Stimulated activated CD8-positive, alpha-beta memory T cell treated with anti-CD3 and anti-CD28 coated beads, Interleukin-4, amount 100 ng/mL, for 1 hour (primary cell): Measurements from ENCODE around the gene ZNF146.
"Not testable (repeated sequence)": the region's sequence is repeated elsewhere in the genome, so short reads cannot be mapped to it uniquely, and the experiment has no call there.

Experiments used
- DNase-seq, 2 donors: peaks; one replicate each; pipeline ENCODE4 v3.0.0-alpha.2; 2020; ENCODE audit warnings: low read depth in 2 of 2, low spot score in 1 of 2

The ZNF146 gene

GRCh38 chr19:36214386-36215275 is at the start of gene ZNF146, which contains the start of gene ZNF565:
Gene ZNF146 (plus strand): TSS chr19:36215106. CDS start chr19:36236441, 21,335 bp downstream.
Gene ZNF565 (minus strand): TSS chr19:36214665. CDS start chr19:36201985, 12,680 bp downstream.
- DNase-seq = peak; percentile 82 to 88

GRCh38 chr19:36169084-36169760 is 45.7 kb upstream of the ZNF146 start:
- no peak for DNase-seq

- no peak for DNase-seq
These were observed 42.1 kb upstream of the ZNF146 start for GRCh38 chr19:36172852-36173251.

- not testable (repeated sequence) for DNase-seq
These were observed 41.1 kb upstream of the ZNF146 start for GRCh38 chr19:36173846-36174245.

GRCh38 chr19:36179077-36179476 is 35.8 kb upstream of the ZNF146 start:
- not testable (repeated sequence) for DNase-seq

- no peak for DNase-seq
These were observed 32.2 kb upstream of the ZNF146 start for GRCh38 chr19:36182612-36183244.

- DNase-seq = no peak
These were observed 31.7 kb upstream of the ZNF146 start for GRCh38 chr19:36183245-36183628.

GRCh38 chr19:36186722-36187121 is 28.2 kb upstream of the ZNF146 start:
- DNase-seq = not testable (repeated sequence)

- no peak for DNase-seq
These were observed 18.7 kb upstream of the ZNF146 start for GRCh38 chr19:36196249-36196648.

- no peak for DNase-seq
These were observed 16.8 kb upstream of the ZNF146 start for GRCh38 chr19:36198119-36198518.

GRCh38 chr19:36201684-36202083 is 13.2 kb upstream of the ZNF146 start:
- DNase-seq = no peak

GRCh38 chr19:36203293-36203692 is 11.6 kb upstream of the ZNF146 start:
- no peak for DNase-seq

GRCh38 chr19:36207605-36208252 is 7.2 kb upstream of the ZNF146 start:
- DNase-seq = no peak

- DNase-seq = no peak
These were observed 5.5 kb upstream of the ZNF146 start for GRCh38 chr19:36209372-36209771.

GRCh38 chr19:36210497-36210896 is 4.4 kb upstream of the ZNF146 start:
- DNase-seq = no peak

GRCh38 chr19:36212895-36213294 is 2.0 kb upstream of the ZNF146 start:
- no peak for DNase-seq

- DNase-seq = no peak
These were observed 594 bp downstream of the ZNF146 start for GRCh38 chr19:36215276-36216123.

GRCh38 chr19:36221474-36221873 is 6.6 kb downstream of the ZNF146 start:
- DNase-seq = no peak

GRCh38 chr19:36222503-36222902 is 7.6 kb downstream of the ZNF146 start:
- DNase-seq = no peak

- no peak for DNase-seq
These were observed 10.4 kb downstream of the ZNF146 start for GRCh38 chr19:36225219-36225892.
